B cell (primary cell): Measurements from ENCODE around the gene CMIP.

Experiments used
- CTCF ChIP-seq: fragments of 200-600 bp; IDR thresholded peaks from one replicate; pipeline ENCODE4 v1.8.0; 2022; ENCODE audit warnings: antibody characterized with exemption, mild to moderate bottlenecking
- EZH2 ChIP-seq: IDR thresholded peaks from 2 replicates; pipeline ENCODE4 v1.6.1; 2012; ENCODE audit warnings: borderline replicate concordance, low read depth, mild to moderate bottlenecking, moderate library complexity, low read length; ENCODE audit not compliant: insufficient read depth, poor library complexity, severe bottlenecking

DNA sequence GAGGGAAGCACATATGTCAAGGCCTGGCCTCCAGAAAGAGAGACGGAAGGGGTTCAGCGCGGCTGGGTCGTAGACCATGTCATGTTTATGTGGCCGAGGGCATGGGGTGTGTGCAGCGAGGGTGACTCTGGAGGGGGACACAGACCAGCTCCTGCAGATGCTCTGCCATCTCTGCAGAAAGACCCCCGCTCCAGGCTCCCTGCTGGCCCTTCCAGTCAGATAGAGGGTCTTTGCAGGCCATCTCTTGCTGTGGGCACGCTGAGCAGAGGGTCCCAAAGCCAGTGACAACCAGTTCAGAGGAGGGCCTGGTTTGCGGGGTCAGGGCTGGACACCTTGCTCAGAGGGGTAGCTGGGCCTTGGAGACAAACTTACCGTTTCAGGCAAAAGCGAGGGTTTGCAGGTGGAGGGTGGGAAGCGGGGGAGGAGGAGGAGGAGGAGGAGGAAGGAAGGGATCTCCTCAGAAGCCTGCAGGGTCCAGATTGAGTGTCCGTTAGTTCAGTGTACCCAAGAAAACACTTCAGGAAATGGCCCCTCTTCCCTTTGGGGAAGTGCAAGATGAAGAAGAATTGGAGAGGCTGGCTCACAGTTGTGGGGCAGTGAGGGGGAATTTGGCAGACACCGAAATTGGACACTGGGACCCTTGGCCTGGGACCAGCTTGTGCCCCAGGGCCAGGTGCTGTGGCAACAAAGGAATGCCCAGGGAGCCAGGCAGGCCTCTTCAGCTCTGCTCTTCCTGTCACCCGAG, 102.8 kb downstream of the CMIP start:
- TF ChIP-seq EZH2 (no peak), CTCF (no peak)
